CD14-positive monocyte (primary cell): ENCODE results near the gene PRTN3. TPM values are rescaled to one million over a fixed set of nuclear protein-coding genes. Genes with fewer than 3 reads are reported as not detected.

Experiments
- DNase-seq, 3 donors: peaks; one replicate each; pipeline ENCODE4 v3.0.0-alpha.2; 2011 to 2022
- H2AFZ ChIP-seq: 2 replicates; pipeline ENCODE4 v1.6.0; 2012; ENCODE audit warnings: mild to moderate bottlenecking, low read depth, low read length, inconsistent platforms; ENCODE audit not compliant: insufficient read depth, poor library complexity, severe bottlenecking
- H3K27ac ChIP-seq, 2 donors: 1 replicate in 1 of 2; 2 replicates in 1 of 2; pipeline ENCODE4 v1.5.1; 2012 to 2013; ENCODE audit warnings: low read length in 2 of 2, control low read depth in 1 of 2, inconsistent platforms in 1 of 2, low read depth in 1 of 2, mild to moderate bottlenecking in 1 of 2
- H3K27me3 ChIP-seq, 2 donors: one replicate each; pipeline versions ENCODE4 v1.6.0 to v1.6.1; 2011 to 2013; ENCODE audit warnings: low read length in 2 of 2; ENCODE audit not compliant: control insufficient read depth in 2 of 2, insufficient read depth in 2 of 2
- H3K36me3 ChIP-seq, 2 donors: replicated peaks in 1 of 2; 1 replicate in 1 of 2; 2 replicates in 1 of 2; pipeline versions ENCODE4 v1.5.1 to v1.6.1; 2012 to 2013; ENCODE audit warnings: low read length in 2 of 2, control low read depth in 1 of 2, inconsistent platforms in 1 of 2, mild to moderate bottlenecking in 1 of 2; ENCODE audit not compliant: insufficient read depth in 2 of 2, control insufficient read depth in 1 of 2
- H3K4me1 ChIP-seq, 2 donors: 1 replicate in 1 of 2; 2 replicates in 1 of 2; pipeline versions ENCODE4 v1.5.1 to v1.6.1; 2012 to 2013; ENCODE audit warnings: low read length in 2 of 2, control low read depth in 1 of 2, inconsistent platforms in 1 of 2, mild to moderate bottlenecking in 1 of 2, moderate library complexity in 1 of 2; ENCODE audit not compliant: insufficient read depth in 2 of 2, control insufficient read depth in 1 of 2
- H3K4me2 ChIP-seq: replicated peaks from 2 replicates; pipeline ENCODE3; 2012; ENCODE audit warnings: low read length, moderate library complexity, mild to moderate bottlenecking; ENCODE audit not compliant: poor library complexity, severe bottlenecking; ENCODE audit errors: extremely low read depth
- H3K4me3 ChIP-seq, 3 experiments: fragments of 200-600 bp in 1 of 3; sonication (generic) in 1 of 3; replicated peaks in 1 of 3; 1 replicate in 2 of 3; 2 replicates in 1 of 3; pipeline ENCODE4 v1.5.1; 2011 to 2013; ENCODE audit warnings: low read length in 3 of 3, mild to moderate bottlenecking in 3 of 3, control low read depth in 2 of 3, low read depth in 2 of 3, inconsistent platforms in 1 of 3, moderate library complexity in 1 of 3
- H3K79me2 ChIP-seq: 2 replicates; pipeline ENCODE4 v1.6.0; 2012; ENCODE audit warnings: mild to moderate bottlenecking, control low read depth, inconsistent platforms, low read length, moderate library complexity; ENCODE audit not compliant: insufficient read depth
- H3K9ac ChIP-seq: 2 replicates; pipeline ENCODE4 v1.6.0; 2017; ENCODE audit warnings: low read length, mild to moderate bottlenecking; ENCODE audit not compliant: insufficient read depth, poor library complexity, severe bottlenecking
- H3K9me3 ChIP-seq, 2 donors: replicated peaks in 1 of 2; 1 replicate in 1 of 2; 2 replicates in 1 of 2; pipeline versions ENCODE4 v1.5.1 to v1.6.1; 2012 to 2013; ENCODE audit warnings: low read length in 2 of 2, control low read depth in 1 of 2; ENCODE audit not compliant: control insufficient read depth in 1 of 2, insufficient read depth in 1 of 2
- H4K20me1 ChIP-seq: 2 replicates; pipeline ENCODE4 v1.6.0; 2012; ENCODE audit warnings: mild to moderate bottlenecking, low read length, control low read depth, moderate library complexity; ENCODE audit not compliant: insufficient read depth
- H3K27ac Mint-ChIP-seq, 7 donors: one replicate each; pipeline ENCODE4 v1.8.0; 2020; ENCODE audit warnings: mild to moderate bottlenecking in 7 of 7, mixed read lengths in 7 of 7, moderate library complexity in 6 of 7, inconsistent platforms in 2 of 7
- H3K27me3 Mint-ChIP-seq, 3 donors: one replicate each; pipeline ENCODE4 v1.8.0; 2021 to 2022; ENCODE audit warnings: low read depth in 3 of 3, mild to moderate bottlenecking in 3 of 3, mixed read lengths in 3 of 3, moderate library complexity in 3 of 3, inconsistent platforms in 1 of 3
- H3K36me3 Mint-ChIP-seq, 2 donors: one replicate each; pipeline ENCODE4 v1.8.0; 2020; ENCODE audit warnings: mixed read lengths in 2 of 2, inconsistent platforms in 1 of 2, mild to moderate bottlenecking in 1 of 2
- H3K4me1 Mint-ChIP-seq: one replicate; pipeline ENCODE4 v1.8.0; 2020; ENCODE audit warnings: mild to moderate bottlenecking, mixed read lengths
- H3K4me3 Mint-ChIP-seq, 2 donors: one replicate each; pipeline ENCODE4 v1.8.0; 2020; ENCODE audit warnings: mild to moderate bottlenecking in 2 of 2, mixed read lengths in 2 of 2, moderate library complexity in 1 of 2
- H3K9me3 Mint-ChIP-seq, 7 donors: one replicate each; pipeline ENCODE4 v1.8.0; 2020 to 2022; ENCODE audit warnings: mixed read lengths in 7 of 7, mild to moderate bottlenecking in 6 of 7, moderate library complexity in 6 of 7, inconsistent platforms in 2 of 7
- WGBS: methylation state at CpG from one replicate; pipeline ENCODE4 v1.1.5; 2013; ENCODE audit warnings: missing lambda C conversion rate; ENCODE audit not compliant: insufficient coverage; 5-methylcytosine and 5-hydroxymethylcytosine counted together
- intact Hi-C, 2 donors: fragments of 100-400 bp; cut with micrococcal nuclease; formaldehyde crosslinking; loops; one replicate each; pipeline versions ENCODE4 v1.15.0 to v1.15.1; 2023
- polyA plus RNA-seq, 3 donors: library from polyadenylated mRNA; depleted of rRNA in 1 of 3; unstranded in 2 of 3; stranded (reverse) in 1 of 3; fragments of 300-500 nt in 2 of 3; fragments of >200 nt in 1 of 3; fragmentation: Illumina TruSeq in 2 of 3; gene quantifications; 1 replicate in 2 of 3; 2 replicates in 1 of 3; pipeline ENCODE4 v1.2.3, GENCODE V29; 2012 to 2021
- TF ChIP-seq, protein P1 (sequence below): fragments of 200-600 bp; IDR thresholded peaks from one replicate; pipeline ENCODE4 v1.8.0; 2022; ENCODE audit warnings: antibody characterized with exemption, mild to moderate bottlenecking

PRTN3 gene
- polyA plus RNA-seq, 3 donors: 0.11 TPM; not detected in 2

DNA sequence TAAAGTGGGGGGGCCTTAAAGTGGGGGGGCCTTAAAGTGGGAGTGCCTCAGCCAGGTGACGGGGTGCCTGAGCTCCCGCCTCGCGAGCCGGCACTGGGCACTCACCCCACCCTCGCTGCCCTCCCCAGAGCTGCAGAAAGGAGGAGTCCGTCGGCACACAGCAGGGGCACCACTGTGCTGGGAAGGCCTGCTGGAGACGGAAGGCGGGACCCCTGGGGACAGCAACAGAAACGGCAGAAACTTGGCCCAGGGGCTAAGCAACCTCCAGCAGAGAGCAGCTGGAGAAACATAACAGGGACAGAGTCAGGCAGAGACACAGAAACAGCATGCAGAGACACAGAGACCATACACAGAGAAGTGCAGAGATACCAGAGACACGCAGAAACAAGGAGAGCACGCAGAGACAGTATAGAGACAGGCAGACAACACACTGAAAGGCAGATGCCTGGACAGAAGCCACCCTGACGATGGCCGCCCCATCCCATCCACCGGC, 26.5 kb downstream of the PRTN3 start:
- Histone ChIP-seq H3K79me2 (no peaks in the 10 kb centered on the region), H3K27ac (no peak overlapping the region), H4K20me1 (peaks cover 72% of the 10 kb centered on the region), H2AFZ (no peak overlapping the region), H3K4me3 (no peak overlapping the region), H3K9me3 (no peaks in the 10 kb centered on the region), H3K4me1 (peaks cover 24 to 25% of the 10 kb centered on the region in 2 donors), H3K9ac (no peak overlapping the region), H3K4me2 (no peak overlapping the region), H3K27me3 (peaks cover 0 to 11% of the 10 kb centered on the region in 2 donors), H3K36me3 (peaks cover 10 to 18% of the 10 kb centered on the region in 2 donors)
- 91% methylated on average over 16 of the region's 16 CpGs for WGBS
- Mint-ChIP-seq H3K27ac (no peak overlapping the region), H3K4me1 (peaks cover 19% of the 10 kb centered on the region), H3K36me3 (peaks cover 29 to 44% of the 10 kb centered on the region in 2 donors), H3K27me3 (peaks cover 0 to 5% (median 2%) of the 10 kb centered on the region in 3 donors), H3K9me3 (peaks cover 0 to 2% (median 0%) of the 10 kb centered on the region in 7 donors), H3K4me3 (no peak overlapping the region)
- no peak for DNase-seq
- intact Hi-C loops: loop anchor here in 1 of 2 donors (10.0 kb wide), 1 partner anchor 377 kb away; the partner anchor contains the start of genes ATP5F1D and MIDN
- TF ChIP-seq, protein P1, sequence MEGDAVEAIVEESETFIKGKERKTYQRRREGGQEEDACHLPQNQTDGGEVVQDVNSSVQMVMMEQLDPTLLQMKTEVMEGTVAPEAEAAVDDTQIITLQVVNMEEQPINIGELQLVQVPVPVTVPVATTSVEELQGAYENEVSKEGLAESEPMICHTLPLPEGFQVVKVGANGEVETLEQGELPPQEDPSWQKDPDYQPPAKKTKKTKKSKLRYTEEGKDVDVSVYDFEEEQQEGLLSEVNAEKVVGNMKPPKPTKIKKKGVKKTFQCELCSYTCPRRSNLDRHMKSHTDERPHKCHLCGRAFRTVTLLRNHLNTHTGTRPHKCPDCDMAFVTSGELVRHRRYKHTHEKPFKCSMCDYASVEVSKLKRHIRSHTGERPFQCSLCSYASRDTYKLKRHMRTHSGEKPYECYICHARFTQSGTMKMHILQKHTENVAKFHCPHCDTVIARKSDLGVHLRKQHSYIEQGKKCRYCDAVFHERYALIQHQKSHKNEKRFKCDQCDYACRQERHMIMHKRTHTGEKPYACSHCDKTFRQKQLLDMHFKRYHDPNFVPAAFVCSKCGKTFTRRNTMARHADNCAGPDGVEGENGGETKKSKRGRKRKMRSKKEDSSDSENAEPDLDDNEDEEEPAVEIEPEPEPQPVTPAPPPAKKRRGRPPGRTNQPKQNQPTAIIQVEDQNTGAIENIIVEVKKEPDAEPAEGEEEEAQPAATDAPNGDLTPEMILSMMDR: no peak

DNA sequence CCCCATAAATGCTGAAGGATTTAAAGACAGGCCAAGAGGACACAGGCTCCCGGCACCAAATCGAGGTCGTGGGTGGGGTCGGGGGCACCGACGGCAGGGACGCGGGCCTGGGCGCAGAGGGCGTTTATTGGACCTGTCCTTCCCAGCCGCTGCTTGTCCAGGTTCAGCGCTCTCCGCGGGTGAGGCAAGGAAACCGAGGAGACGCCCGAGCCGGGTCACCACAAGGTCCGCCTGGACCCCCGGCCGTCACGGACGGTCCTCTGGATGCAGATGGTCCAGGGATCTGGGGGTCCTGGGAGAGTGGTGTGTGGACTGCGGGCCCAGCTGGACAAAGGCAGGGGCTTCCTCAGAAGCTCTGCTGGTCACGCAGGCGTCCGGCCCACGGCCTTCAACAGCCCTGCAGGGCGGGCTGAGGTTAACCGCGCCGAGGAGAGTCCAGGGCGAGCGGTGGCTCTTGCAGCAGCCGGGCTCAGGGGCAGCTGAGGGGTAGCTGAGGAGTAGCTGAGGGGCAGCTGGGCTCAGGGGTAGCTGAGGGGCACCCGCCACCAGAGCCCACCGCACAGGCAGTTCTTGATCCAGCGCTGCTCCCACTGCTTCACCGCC, 27.2 kb downstream of the PRTN3 start:
- Mint-ChIP-seq H3K4me1 (peaks cover 17% of the 10 kb centered on the region), H3K4me3 (no peak overlapping the region), H3K9me3 (peaks cover 0 to 2% (median 0%) of the 10 kb centered on the region in 7 donors), H3K27ac (no peak overlapping the region), H3K27me3 (peaks cover 0 to 5% (median 2%) of the 10 kb centered on the region in 3 donors), H3K36me3 (peaks cover 29 to 44% of the 10 kb centered on the region in 2 donors)
- TF ChIP-seq, protein P1: no peak
- Histone ChIP-seq H3K27ac (no peak overlapping the region), H3K36me3 (peaks cover 10 to 18% of the 10 kb centered on the region in 2 donors), H3K27me3 (peaks cover 0 to 11% of the 10 kb centered on the region in 2 donors), H3K4me1 (peaks cover 21 to 23% of the 10 kb centered on the region in 2 donors), H2AFZ (no peak overlapping the region), H3K9ac (no peak overlapping the region), H3K9me3 (no peaks in the 10 kb centered on the region), H4K20me1 (peaks cover 66% of the 10 kb centered on the region), H3K4me3 (no peak overlapping the region), H3K4me2 (no peak overlapping the region), H3K79me2 (no peaks in the 10 kb centered on the region)
- intact Hi-C loops: loop anchor here in 1 of 2 donors (10.0 kb wide), 1 partner anchor 377 kb away; the partner anchor contains the start of genes ATP5F1D and MIDN
- WGBS: 93% methylated on average over 36 of the region's 39 CpGs
- DNase-seq: no peak
